Neural progenitor cell (in vitro differentiated cells): ENCODE measurements around the gene SLC41A3.

Source experiments
- CTCF ChIP-seq: fragments of 200-600 bp; sonication (generic); IDR thresholded peaks from 2 replicates; pipeline ENCODE4 v1.5.1; 2017; ENCODE audit warnings: antibody characterized with exemption, mild to moderate bottlenecking
- EZH2 ChIP-seq: fragments of 200-600 bp; sonication (generic); IDR thresholded peaks from 2 replicates; pipeline ENCODE4 v1.6.1; 2017; ENCODE audit warnings: antibody characterized with exemption, mild to moderate bottlenecking, moderate library complexity
- EZH2phosphoT487 ChIP-seq: fragments of 200-600 bp; sonication (generic); IDR thresholded peaks from 2 replicates; pipeline ENCODE4 v1.6.1; 2017; ENCODE audit warnings: antibody characterized with exemption

- TF ChIP-seq CTCF (no peak), EZH2phosphoT487 (no peak), EZH2 (no peak)
These were observed 49.2 kb downstream of the SLC41A3 start for GRCh38 chr3:126034481-126035361.
